OCI-LY1 (cell line): Measurements from ENCODE around the gene DNAJA3.

ENCODE experiments used
- H2AFZ ChIP-seq: fragments of 200-600 bp; sonication (generic), shearing (Covaris generic); 2 replicates; pipeline ENCODE4 v1.6.0; 2014; ENCODE audit warnings: antibody characterized with exemption, mild to moderate bottlenecking, low read length
- H3F3A ChIP-seq: fragments of 200-600 bp; sonication (generic), shearing (Covaris generic); 2 replicates; pipeline ENCODE4 v1.6.0; 2014; ENCODE audit warnings: mild to moderate bottlenecking, antibody characterized with exemption, low read length, moderate library complexity; ENCODE audit not compliant: insufficient read depth
- H3K27ac ChIP-seq: fragments of 200-600 bp; sonication (generic); 2 replicates; pipeline ENCODE4 v1.5.1; 2014; ENCODE audit warnings: low read length, mixed run types, mild to moderate bottlenecking, low read depth; ENCODE audit not compliant: poor library complexity, severe bottlenecking
- H3K27me3 ChIP-seq: fragments of 200-600 bp; sonication (generic); 2 replicates; pipeline ENCODE4 v1.6.0; 2014; ENCODE audit warnings: antibody characterized with exemption, mild to moderate bottlenecking, low read length, moderate library complexity; ENCODE audit not compliant: insufficient read depth
- H3K36me3 ChIP-seq: fragments of 200-600 bp; sonication (generic); 2 replicates; pipeline ENCODE4 v1.6.1; 2014; ENCODE audit warnings: mild to moderate bottlenecking, antibody characterized with exemption, low read length, moderate library complexity, mixed read lengths; ENCODE audit not compliant: insufficient read depth
- H3K4me1 ChIP-seq: fragments of 200-600 bp; sonication (generic); 2 replicates; pipeline ENCODE4 v1.5.1; 2014; ENCODE audit warnings: mild to moderate bottlenecking, low read length, moderate library complexity; ENCODE audit not compliant: insufficient read depth, severe bottlenecking
- H3K4me2 ChIP-seq: fragments of 200-600 bp; sonication (generic), shearing (Covaris generic); 2 replicates; pipeline ENCODE4 v1.6.1; 2014; ENCODE audit warnings: low read length
- H3K4me3 ChIP-seq: fragments of 200-600 bp; sonication (generic); 2 replicates; pipeline ENCODE4 v1.5.1; 2014; ENCODE audit warnings: low read length, low read depth, mild to moderate bottlenecking, mixed read lengths; ENCODE audit not compliant: poor library complexity, severe bottlenecking
- H3K79me2 ChIP-seq: fragments of 200-600 bp; shearing (Covaris generic); 2 replicates; pipeline ENCODE4 v1.6.1; 2016; ENCODE audit warnings: mixed run types, low read length, mixed read lengths; ENCODE audit not compliant: insufficient read depth
- H3K9ac ChIP-seq: fragments of 200-600 bp; sonication (generic), shearing (Covaris generic); 2 replicates; pipeline ENCODE4 v1.6.1; 2014; ENCODE audit warnings: mild to moderate bottlenecking, low read length, mixed read lengths
- H3K9me2 ChIP-seq: fragments of 200-600 bp; sonication (generic), shearing (Covaris generic); 2 replicates; pipeline ENCODE4 v1.6.1; 2014; ENCODE audit warnings: low read depth, mild to moderate bottlenecking, low read length, mixed read lengths
- H3K9me3 ChIP-seq: fragments of 200-600 bp; shearing (Covaris generic); 2 replicates; pipeline ENCODE4 v1.6.1; 2014; ENCODE audit warnings: low read length, mixed read lengths
- H4K20me1 ChIP-seq: fragments of 200-600 bp; sonication (generic), shearing (Covaris generic); 2 replicates; pipeline ENCODE4 v1.6.0; 2016; ENCODE audit warnings: mild to moderate bottlenecking, low read length; ENCODE audit not compliant: insufficient read depth
- CTCF ChIP-seq: fragments of 200-600 bp; sonication (generic), shearing (Covaris generic); IDR thresholded peaks from 2 replicates; pipeline ENCODE4 v1.5.1; 2017; ENCODE audit warnings: mild to moderate bottlenecking, antibody characterized with exemption, low read length, moderate library complexity, mixed read lengths
- EZH2 ChIP-seq: fragments of 200-600 bp; sonication (generic), shearing (Covaris generic); IDR thresholded peaks from 2 replicates; pipeline ENCODE4 v1.8.0; 2017; ENCODE audit warnings: borderline replicate concordance, mixed run types, mild to moderate bottlenecking, antibody characterized with exemption, low read length, moderate library complexity, mixed read lengths

Gene DNAJA3

GRCh38 chr16:4474192-4474961, 48.7 kb downstream of the DNAJA3 start, which contains the start of gene NMRAL1:
Gene NMRAL1 (minus strand): TSS chr16:4474625. CDS start chr16:4474132, 493 bp downstream.
- Histone ChIP-seq H3K36me3 (peaks cover 5% of the 10 kb centered on the region; the same call in 1 of the 2 replicates), H3K9ac (peak within 1 kb of the TSS; percentile 91), H3K4me1 (peaks cover 39% of the 10 kb centered on the region), H3K9me3 (no peaks in the 10 kb centered on the region), H3K27me3 (no peaks in the 10 kb centered on the region), H3K4me3 (peak within 1 kb of the TSS; percentile 72), H3K9me2 (no peaks in the 10 kb centered on the region), H3K27ac (peak within 1 kb of the TSS; percentile 88), H4K20me1 (no peaks in the 10 kb centered on the region), H3F3A (peaks cover 4% of the 10 kb centered on the region; the same call in 1 of the 2 replicates), H3K79me2 (peaks cover 13% of the 10 kb centered on the region; the same call in 1 of the 2 replicates), H2AFZ (no peak within 1 kb of the TSS), H3K4me2 (peak within 1 kb of the TSS; percentile 66)
- TF ChIP-seq EZH2: no peak
- TF ChIP-seq CTCF: no peak

DNA sequence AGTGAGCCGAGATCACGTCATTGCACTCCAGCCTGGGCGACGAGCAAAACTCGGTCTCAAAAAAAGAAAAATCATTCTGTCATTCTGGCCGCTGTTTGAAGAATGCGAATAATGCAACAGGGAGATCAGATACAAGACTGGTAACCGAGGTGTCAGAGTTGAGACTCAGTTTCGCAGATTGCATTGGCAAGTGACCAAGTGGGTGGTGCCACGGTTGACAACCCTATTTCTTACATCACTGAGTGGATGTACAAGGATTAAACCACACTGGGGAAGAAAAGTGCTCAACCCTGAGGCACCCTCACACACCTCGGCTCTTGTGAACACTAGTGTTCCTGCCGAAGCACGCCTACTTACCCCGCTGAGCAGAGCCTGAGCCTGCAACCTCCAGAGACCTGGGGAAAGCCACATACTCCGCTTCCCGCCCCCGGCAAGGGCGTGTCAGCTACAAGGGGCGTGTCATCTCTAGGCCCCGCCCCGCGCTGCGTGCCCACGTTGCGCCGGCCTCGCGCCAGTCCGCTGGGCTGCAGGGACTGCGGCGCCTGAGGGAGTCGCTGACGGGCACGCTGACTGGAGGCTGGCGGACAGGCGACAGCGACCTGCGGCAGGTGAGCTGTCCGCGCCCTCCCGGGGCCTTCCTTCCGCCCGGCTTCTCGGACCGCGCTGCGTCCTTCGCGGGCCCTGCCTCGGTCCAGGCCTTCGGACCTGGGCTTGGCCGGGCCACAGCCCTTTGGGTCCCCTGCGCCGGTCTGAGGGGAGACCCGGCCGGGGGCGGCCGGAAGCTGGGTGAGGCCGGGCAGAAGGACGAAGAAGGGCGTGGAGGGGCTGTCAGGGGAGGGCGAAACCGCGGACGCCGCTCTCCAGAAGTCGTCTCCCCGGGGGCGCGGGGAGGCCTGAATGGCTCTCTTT, 50.5 kb downstream of the DNAJA3 start, which contains the start of gene HMOX2:
HMOX2 (plus strand) TSS at position 519 of the 909 bp plus-strand sequence. CDS start 29,127 bp downstream, outside the sequence.
- Histone ChIP-seq H3K9me2 (no peaks in the 10 kb centered on the region), H3K4me3 (peak within 1 kb of the TSS; percentile 72), H4K20me1 (no peaks in the 10 kb centered on the region), H3K36me3 (peaks cover 1% of the 10 kb centered on the region; the same call in 1 of the 2 replicates), H3F3A (peaks cover 4% of the 10 kb centered on the region; the same call in 1 of the 2 replicates), H3K9me3 (no peaks in the 10 kb centered on the region), H3K4me1 (peaks cover 39% of the 10 kb centered on the region), H3K4me2 (peak within 1 kb of the TSS; percentile 66), H3K27ac (peak within 1 kb of the TSS; percentile 88), H3K79me2 (peaks cover 14% of the 10 kb centered on the region; the same call in 1 of the 2 replicates), H3K27me3 (no peaks in the 10 kb centered on the region), H3K9ac (peak within 1 kb of the TSS; percentile 91), H2AFZ (no peak within 1 kb of the TSS)
- TF ChIP-seq EZH2 (no peak), CTCF (peak; percentile 34; the same call in 1 of the 2 replicates)

GRCh38 chr16:4477966-4478365, 52.3 kb downstream of the DNAJA3 start:
- no peaks in the 10 kb centered on the region for H3K9me2 ChIP-seq
- H3K4me1 ChIP-seq: peaks cover 33% of the 10 kb centered on the region
- no peaks in the 10 kb centered on the region for H3K27me3 ChIP-seq
- peak overlapping the region; percentile 72 for H3K4me3 ChIP-seq
- H3K9me3 ChIP-seq: no peaks in the 10 kb centered on the region
- H3K9ac ChIP-seq: peak overlapping the region; percentile 70; the same call in 1 of the 2 replicates
- TF ChIP-seq CTCF (peak; percentile 26; the same call in 1 of the 2 replicates), EZH2 (no peak)
- no peaks in the 10 kb centered on the region for H3F3A ChIP-seq
- H3K36me3 ChIP-seq: no peaks in the 10 kb centered on the region
- peak overlapping the region; percentile 66 for H3K4me2 ChIP-seq
- no peak overlapping the region for H2AFZ ChIP-seq
- no peaks in the 10 kb centered on the region for H4K20me1 ChIP-seq
- peaks cover 19% of the 10 kb centered on the region for H3K79me2 ChIP-seq
- peak overlapping the region; percentile 26 for H3K27ac ChIP-seq
